ENCODE data around the gene BYSL. TPM values are rescaled to one million over a fixed set of nuclear protein-coding genes. Genes with fewer than 3 reads are reported as not detected.

BYSL gene
- total and polyA plus RNA-seq, 8 donors = 1.8 to 65.2 (median 10.6) TPM; not detected in 1

GRCh38 chr6:41937861-41938574, 16.7 kb downstream of the BYSL start:
- peaks cover 29 to 74% (median 65%) of the 10 kb centered on the region in 4 donors for H3K4me1 ChIP-seq
- H3K27me3 ChIP-seq = no peaks in the 10 kb centered on the region
- DNase-seq = peak in 1 of 2 donors; percentile 28
- intact Hi-C loops (cut with DNase I; ENCODE audit: low total_unique reads) = loop anchor here (10.0 kb wide), 1 partner anchor 107 kb away; no protein-coding TSS in a partner anchor
- H3K9me3 ChIP-seq = no peaks in the 10 kb centered on the region
- H3K27ac ChIP-seq = peak overlapping the region; percentile 11 to 91 (median 89)
- H3K4me3 ChIP-seq = peak overlapping the region in 1 of 4 donors; percentile 21
- no peak for TF ChIP-seq EP300 (IDR thresholded peaks at IDR 0.05)
- no peak for TF ChIP-seq POLR2A (IDR thresholded peaks at IDR 0.05)
- no peak for TF ChIP-seq CTCF (IDR thresholded peaks at IDR 0.05)
- no peak for TF ChIP-seq POLR2AphosphoS5 (IDR thresholded peaks at IDR 0.05)
- peaks cover 27 to 47% (median 41%) of the 10 kb centered on the region in 4 donors for H3K36me3 ChIP-seq
- WGBS, 5 donors = 52 to 62% (median 59%) methylated on average over 4 of the region's 4 CpGs

- Histone ChIP-seq H3K36me3 (peaks cover 20 to 40% (median 34%) of the 10 kb centered on the region in 4 donors), H3K4me1 (peaks cover 29 to 75% (median 65%) of the 10 kb centered on the region in 4 donors), H3K27ac (peak overlapping the region; percentile 11 to 91 (median 89)), H3K27me3 (no peaks in the 10 kb centered on the region), H3K9me3 (no peaks in the 10 kb centered on the region), H3K4me3 (peak overlapping the region in 2 of 4 donors; percentile 5 to 21)
- intact Hi-C loops (cut with DNase I; ENCODE audit: low total_unique reads) = loop anchor here (10.0 kb wide), 1 partner anchor 106 kb away; no protein-coding TSS in a partner anchor
- no peak for DNase-seq
- TF ChIP-seq POLR2AphosphoS5 (IDR thresholded peaks at IDR 0.05) (no peak), EP300 (IDR thresholded peaks at IDR 0.05) (no peak), POLR2A (IDR thresholded peaks at IDR 0.05) (no peak), CTCF (IDR thresholded peaks at IDR 0.05) (no peak)
- 60 to 76% (median 73%) methylated on average over 5 of the region's 5 CpGs for WGBS, 5 donors
Observed at GRCh38 chr6:41938590-41939175, 17.4 kb downstream of the BYSL start.

- TF ChIP-seq CTCF (IDR thresholded peaks at IDR 0.05) (no peak), EP300 (IDR thresholded peaks at IDR 0.05) (no peak), POLR2A (IDR thresholded peaks at IDR 0.05) (no peak), POLR2AphosphoS5 (IDR thresholded peaks at IDR 0.05) (no peak)
- peak; percentile 30 to 61 for DNase-seq
- intact Hi-C loops (cut with DNase I; ENCODE audit: low total_unique reads) = loop anchor here (10.0 kb wide), 1 partner anchor 105 kb away; no protein-coding TSS in a partner anchor
- no peaks in the 10 kb centered on the region for H3K9me3 ChIP-seq
- 53 to 66% (median 56%) methylated on average over 10 to 11 of the region's 11 CpGs for WGBS, 5 donors
- peaks cover 29 to 75% (median 65%) of the 10 kb centered on the region in 4 donors for H3K4me1 ChIP-seq
- H3K27me3 ChIP-seq = no peaks in the 10 kb centered on the region
- peak overlapping the region in 2 of 4 donors; percentile 21 to 86 for H3K4me3 ChIP-seq
- H3K36me3 ChIP-seq = peaks cover 14 to 34% (median 28%) of the 10 kb centered on the region in 4 donors
- H3K27ac ChIP-seq = peak overlapping the region in 4 of 5 donors; percentile 89 to 91 (median 90)
Observed at GRCh38 chr6:41939176-41939847, 18.0 kb downstream of the BYSL start.

Data from stomach (tissue), 9 donors.